GM04503 (cell line): ENCODE measurements around the gene EYS.

Experiments
- DNase-seq: peaks from one replicate; pipeline ENCODE4 v3.0.0-alpha.2; 2012; ENCODE audit warnings: low read depth

Gene EYS

DNA sequence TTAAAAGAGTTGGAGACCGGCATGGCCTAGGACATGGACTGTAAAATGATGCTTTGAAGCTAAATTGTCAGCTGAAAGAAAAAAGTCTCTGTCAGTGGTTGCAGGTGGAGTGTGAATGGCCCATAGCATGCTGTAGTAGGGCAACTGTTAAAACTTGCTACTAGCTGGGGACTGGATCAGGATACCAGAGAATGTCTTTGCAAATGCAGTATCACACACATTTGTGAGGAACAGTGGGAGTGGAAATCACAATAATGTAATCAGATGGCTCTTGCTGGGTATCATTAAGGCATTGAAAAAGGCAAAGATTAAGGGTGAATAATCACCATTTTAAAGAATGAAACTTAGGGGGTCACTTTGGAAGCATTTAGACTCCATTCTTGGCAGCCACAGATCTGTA lies 737.9 kb downstream of the EYS start:
- DNase-seq = no peak

DNA sequence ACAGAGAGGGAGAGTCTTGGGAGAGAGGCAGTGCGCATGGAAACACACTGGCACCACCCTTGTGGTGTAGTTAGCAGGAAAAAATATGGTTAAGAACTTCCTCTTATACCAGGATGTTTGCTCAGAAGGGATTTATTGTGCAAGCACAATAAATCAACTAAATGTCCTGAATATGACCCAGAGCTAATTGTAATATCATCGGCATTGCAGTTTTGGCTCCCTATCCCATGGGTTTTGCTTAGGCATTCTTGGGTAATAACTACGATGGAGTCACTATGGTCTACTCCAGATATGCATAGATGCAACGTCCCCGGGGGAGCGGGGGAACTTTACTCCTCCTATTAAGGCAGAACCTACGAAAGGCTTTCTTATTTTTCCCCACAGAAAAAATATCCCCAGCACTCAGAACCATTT lies 751.6 kb downstream of the EYS start:
- no peak for DNase-seq

DNA sequence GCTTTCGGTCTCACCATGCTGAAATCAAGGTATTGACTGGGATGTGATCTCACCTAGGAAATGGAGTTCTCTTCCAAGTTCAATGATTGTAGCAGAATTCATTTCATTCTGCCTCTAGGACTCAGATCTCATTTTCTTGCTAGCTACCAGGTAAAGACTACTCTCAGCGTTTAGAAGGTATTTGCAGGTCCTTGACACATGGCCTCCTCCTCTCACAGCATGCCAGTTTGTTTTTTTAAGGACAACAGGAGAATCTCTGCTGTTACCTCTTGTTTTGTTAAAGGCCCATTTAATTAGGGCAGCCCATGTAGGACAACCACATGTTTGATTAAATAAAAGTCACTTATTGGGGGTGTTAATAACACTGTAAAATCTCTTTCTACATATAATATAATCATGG lies 757.8 kb downstream of the EYS start:
- DNase-seq = no peak

DNA sequence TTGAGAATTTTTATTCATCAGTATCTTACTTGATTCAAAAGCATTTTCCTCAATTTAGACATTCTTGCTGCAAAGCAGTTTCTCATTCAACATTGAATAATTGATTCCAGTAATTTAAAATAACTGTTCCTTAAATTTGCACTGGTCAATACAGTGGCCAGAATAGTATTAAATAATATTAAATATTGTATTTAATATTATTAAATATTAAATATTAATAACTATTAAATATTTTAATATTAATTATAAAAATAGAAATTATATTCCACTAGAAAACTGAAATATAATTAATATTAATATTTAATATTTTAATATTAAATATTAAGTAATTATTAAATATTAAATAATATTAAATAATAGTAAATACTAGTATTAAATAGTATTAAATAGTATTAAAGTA lies 758.8 kb downstream of the EYS start:
- no peak for DNase-seq

DNA sequence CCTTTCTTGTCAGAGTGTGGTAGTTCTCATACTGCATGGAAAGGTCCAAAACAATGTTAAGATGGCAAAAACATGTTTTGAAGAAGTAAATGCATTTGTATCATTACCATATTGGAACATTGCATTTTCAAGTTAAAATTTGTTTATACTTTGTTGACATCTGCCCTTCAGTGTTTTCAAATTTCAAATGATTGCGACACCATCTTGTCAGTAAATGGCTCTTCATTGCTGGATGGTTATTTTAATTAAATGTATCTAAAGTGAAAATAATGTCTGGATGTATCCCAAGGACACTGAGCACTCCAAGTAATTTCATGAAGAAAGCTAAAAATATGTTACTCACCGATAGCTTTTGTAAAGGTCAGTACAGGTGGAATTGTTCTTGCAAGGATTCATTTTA lies 761.6 kb downstream of the EYS start:
- no peak for DNase-seq

DNA sequence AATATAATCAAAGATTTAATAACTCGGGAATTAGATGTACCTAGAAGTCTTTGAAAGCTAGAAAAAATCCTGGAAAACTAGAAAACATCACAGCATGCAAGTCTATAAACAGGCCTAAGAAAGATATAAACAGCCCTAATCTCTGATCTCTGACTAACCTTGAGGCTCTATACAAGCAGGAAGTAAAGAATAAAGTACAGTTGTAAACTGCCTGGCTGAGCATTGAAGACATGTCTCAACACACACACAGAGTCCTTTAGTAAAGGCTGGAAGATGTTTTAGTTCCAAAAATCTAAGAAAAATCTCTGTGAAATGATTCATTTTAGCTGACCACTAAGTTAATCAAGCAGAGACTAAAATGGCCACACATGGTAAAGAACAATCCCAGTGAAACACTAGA lies 774.5 kb downstream of the EYS start:
- no peak for DNase-seq

DNA sequence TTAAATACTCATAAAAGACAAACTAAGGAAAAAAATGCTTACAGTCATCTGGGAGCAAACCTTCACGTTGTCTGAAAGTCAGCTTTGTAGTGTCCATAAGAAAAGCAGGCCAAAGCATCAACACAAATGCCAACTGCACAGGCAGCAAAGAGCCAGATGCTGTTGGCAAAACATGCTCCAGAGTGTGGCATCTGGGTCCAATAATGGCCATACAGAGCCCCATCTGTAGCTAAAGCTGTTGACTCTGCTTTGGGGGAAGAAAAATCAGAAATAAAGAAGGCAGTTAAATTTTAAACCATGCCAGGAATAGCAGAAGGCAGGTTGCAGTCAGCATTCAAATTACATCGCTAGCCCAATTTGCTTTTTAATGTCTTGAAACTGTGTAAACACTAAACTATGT lies 776.3 kb downstream of the EYS start:
- no peak for DNase-seq

DNA sequence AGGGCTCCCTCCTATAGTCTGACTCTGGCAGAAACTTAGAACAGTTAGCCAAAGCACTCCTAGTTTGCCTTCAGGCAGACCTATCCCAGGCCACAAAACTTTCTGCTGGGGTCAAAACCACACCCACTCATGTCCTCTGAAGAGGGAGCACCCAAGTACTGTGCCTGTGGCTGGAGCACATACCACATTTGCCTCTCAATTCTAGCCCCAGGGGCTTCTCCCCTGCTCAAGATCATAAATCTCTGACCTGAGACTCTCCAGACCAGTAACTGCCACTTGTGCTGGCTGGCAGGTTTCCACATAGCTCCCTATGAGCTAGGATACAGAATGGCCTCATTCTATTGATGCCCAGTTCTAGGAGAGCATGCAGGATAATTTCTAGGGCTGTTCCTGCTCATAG lies 781.0 kb downstream of the EYS start:
- DNase-seq = no peak

DNA sequence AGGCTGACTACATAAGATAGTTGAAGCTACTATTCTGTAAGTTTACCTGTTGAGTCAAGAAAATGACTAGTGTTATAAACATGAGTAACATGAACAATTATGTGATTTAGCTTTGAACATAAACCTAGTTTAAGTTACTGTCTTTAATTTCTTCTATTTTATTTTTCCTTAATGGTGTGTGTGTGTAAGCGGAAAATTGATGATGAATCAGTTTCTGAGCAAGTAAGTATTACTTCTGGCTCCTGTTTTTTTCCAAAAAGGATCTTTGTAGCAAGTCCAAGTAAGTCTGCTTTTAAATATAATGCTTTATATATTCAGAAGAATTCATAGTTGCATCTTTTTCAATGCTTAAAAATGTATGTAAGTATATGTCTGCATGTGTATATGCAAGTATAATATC lies 786.8 kb downstream of the EYS start:
- DNase-seq = no peak

DNA sequence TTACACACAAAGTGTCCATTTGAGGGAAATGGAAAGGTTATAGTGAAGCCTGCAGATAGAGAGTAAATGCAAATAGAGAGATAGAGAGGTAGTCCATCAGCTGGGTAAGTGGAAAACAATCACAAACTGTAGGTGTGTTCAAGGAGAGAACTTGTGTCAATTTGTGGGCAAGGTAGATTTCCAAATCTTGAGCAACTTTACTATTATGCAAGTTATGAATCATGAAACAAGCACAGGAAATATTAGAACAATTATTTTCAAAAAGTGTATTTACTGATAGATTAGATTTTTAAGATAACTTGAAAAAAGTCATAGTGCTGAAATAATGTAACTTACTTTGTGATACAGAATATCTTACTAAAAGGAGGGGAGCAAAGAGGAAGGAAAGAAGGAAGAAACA lies 792.9 kb downstream of the EYS start:
- no peak for DNase-seq

DNA sequence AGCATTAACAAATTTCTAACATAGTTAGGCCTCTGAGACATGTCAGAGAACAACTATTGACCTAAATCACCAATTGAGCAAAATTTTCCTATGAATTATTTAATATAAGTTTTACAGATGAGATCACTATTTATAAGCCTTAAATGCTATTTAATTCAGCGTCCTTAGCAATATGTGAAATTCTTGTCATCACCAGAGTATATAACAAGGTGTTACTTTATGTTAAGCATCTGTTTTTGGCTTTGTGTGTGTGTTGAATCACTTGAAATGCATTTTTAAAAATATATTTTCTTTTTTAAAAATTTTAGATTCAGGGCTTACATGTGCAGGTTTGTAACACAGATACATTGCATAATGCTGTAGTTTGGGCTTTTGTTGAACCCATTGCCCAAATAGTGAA lies 794.1 kb downstream of the EYS start:
- DNase-seq = no peak

DNA sequence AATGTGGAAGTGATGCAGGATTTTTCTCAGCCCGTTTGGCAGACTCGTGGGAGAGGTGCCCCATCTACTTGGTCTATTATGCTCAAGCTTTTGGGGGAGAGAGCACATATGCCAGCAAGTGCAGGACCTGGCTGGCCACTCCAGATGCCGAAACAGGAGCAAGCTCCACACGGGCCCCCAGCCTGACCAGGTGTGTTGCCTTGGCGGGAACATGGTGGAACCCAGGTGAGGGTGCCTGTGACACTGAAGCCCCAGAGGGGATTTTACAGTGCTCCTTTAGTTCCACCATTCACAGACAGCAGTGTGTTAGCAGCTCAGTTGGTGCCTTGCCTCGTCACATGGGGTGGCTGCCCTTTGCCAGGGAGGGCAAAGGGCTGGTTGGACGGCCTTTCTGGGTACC lies 798.9 kb downstream of the EYS start:
- no peak for DNase-seq

DNA sequence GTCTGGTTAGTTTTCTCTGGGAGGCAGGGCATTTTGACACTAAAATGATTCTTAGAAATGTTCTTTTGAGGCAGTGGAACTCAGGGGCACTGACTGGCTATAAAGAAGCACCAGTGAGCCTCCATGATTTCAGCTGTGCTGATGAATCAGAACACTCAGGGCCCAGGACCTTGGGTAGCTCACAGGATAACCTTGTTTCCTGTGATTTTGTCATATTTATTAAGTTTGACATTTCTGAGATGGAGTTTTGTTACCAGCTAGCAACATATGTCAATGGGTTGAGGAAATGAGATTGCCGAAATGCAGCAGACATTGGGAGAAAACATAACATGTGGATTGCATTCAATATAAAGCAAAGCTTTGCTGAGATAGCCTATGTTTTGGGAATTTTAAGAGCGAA lies 802.4 kb downstream of the EYS start:
- no peak for DNase-seq

DNA sequence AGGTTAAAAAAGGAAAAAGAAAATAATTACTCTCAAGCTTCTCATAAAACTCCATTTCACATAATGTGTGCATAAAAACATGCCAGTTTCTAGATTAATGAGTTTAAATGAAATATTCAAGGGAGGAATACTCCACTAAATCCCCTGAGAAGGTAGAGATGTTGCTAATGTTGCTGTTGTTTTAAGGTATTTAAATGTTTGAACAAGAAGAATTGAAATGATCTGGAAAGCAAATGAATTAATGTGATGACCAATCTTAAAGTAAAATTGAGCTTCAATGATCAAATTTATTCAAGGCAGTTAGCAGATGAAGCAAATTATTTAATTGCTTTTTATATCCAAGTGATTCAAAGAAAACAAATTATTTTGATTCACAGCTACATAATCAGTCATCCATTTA lies 804.4 kb downstream of the EYS start:
- DNase-seq = no peak

DNA sequence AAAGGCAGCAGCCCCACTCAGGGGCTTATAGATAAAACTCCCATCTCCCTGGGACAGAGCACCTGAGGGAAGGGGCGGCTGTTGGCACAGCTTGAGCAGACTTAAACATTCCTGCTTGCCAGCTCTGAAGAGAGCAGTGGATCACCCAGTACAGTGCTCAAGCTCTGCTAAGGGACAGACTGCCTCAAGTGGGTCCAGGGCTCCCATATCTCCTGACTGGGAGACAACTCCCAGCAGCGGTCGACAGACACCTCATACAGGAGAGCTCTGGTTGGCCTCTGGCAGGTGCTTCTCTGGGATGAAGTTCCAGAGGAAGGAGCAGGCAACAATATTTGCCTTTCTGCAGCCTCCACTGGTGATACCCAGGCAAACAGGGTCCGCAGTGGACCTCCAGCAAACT lies 810.1 kb downstream of the EYS start:
- no peak for DNase-seq

DNA sequence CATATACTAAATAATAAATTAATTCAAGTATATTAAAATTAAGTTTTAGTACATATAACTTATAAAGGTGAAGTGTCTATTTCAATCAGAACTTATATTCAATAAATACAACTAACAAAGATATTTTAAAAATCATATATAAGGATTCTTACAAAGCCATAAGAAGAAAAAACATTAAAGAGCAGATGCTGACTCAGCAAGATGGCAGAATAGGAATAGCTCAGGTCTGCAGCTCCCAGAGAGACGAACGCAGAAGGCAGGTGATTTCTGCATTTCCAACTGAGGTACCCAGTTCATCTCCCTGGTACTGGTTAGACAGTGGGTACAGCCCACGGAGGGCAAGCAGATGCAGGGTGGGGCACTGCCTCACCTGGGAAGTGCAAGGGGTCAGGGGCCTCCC lies 811.1 kb downstream of the EYS start:
- no peak for DNase-seq

DNA sequence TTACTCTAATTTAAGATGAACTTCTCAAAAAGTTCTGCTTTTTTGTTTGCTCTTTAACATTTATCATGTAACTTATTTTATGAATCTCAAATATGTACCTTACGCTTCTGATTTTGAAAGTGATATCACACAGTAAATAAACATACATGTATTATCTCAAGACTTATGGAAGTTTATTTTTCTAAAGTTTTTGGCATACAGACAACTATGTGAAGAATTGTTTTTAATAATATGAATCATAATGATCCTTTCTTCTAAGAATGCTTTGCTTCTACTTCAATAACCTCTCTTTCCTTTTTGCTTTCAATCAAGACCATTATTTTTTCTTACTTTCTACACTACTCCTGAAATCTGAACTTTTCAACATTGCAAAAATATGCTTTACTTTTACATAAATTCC lies 816.4 kb downstream of the EYS start:
- DNase-seq = no peak

DNA sequence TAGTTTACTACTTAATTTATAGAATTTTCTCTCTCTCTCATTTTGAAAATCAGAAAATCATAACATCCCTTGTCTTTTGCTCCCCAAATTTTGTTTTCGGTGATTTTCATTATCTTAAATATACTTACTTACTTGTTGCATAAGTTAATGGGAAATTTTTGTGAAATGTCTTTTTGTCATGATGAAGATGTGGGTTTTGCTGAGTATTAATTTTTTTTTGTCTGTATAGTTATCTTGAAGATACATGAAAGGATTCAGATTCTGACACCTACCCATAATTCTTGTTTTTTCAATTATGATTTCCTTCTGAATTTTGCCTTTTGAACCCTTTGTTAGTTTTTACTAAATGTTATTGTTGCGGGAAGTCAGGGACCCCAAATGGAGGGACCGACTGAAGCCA lies 817.9 kb downstream of the EYS start:
- DNase-seq = no peak

DNA sequence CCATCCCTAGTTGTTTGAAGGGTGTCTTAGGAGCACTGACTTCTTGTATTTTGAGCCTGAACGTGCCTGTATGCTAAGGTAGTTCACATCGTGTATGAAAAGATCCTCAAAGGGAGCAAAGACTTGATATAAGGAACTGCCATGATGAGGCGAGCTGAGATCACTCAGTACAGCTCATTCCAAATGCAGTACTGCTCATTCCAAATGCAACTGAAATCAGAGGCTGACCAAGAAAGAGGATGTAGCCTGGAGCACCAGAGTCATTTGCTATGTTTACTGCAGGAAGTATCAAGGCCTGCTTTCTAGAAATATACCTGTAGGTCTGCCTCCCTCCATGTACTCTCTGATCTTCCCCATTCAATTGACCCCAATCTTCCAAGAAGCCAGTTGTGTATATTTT lies 832.2 kb downstream of the EYS start:
- DNase-seq = no peak

DNA sequence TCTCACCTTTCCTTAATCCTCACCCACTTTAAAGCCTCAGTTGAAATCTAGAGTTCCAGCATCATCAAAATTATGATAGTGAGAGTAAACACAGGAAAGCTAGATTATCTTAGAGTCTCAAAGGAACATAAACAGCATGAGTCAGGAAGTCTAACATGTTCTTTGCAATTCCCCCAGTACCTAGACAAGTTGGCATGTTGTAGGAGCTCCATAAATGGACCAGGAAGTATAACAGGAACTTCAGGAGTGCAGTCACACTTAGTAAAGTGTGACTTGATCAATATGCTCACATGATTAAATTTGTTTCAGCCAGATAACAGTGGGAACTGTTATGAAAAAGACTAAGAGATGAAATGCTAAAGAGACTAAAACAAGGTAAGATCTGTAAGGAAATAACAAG lies 834.4 kb downstream of the EYS start:
- no peak for DNase-seq

DNA sequence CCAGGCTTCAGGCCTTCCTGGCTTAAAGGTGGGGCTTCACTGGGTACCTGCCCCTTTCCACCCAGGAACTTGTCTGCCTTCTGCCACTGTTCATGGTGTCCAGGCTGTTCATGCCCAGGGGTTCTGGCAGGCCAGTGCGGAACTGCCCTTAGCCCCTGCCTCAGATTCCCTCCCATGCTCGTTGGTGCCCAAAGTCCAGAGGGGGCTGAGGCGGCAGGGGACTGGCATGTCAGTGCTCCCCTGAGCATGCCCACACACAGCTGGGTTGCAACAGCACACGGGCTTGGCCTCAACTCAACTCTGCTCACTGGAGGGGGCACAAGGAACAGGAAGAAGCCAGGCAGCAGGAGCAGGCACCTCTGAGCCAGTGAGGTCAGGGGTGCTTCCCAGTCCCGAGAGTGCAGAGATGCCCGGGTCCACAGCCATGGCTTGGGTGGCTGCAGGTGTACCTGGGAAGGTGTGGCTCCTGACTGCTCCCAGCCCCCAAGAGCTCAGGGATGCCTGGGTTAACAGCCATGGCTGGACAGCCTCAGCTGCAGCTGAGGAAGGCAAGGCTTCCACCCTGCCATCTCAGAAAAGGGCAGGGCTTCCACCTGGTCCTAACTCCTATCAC lies 845.9 kb downstream of the EYS start:
- DNase-seq = no peak

DNA sequence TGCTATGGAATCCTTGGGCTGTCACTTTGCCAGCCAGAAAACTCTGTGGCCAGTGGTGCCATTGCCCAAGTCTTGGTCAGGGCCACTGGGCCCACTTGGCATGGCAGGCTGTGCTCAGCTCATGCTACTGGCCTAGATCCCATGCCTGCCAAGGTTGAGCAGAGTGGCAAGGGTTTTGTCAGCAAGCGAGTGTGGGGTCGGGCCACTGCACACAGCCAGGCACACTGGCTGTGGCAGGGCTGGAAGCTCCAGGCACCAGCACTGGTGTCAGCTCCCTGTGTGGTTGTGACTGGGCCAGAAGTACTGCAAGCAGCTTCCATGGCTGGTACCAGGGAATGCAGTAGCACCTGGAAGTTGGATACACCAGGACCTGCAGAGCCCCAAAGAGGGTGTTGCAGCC lies 846.8 kb downstream of the EYS start:
- DNase-seq = no peak

DNA sequence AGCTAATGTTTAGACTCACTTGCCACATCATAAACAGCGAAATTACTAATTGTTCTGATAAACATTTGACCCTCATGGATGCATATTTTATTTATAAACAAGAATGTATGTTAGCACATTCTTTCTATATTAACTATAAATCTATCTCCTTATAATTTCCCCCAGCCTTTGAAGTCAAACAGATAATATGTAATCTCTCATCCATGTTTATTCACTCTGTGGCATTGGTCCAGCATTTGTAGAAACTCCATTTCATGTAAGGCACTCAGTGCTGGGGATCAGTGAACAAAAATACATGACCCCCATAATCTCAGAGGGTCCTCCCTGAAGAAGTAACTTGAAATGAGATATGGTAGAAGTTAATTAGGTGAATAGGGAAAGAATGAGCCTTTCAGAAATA lies 856.9 kb downstream of the EYS start:
- no peak for DNase-seq

DNA sequence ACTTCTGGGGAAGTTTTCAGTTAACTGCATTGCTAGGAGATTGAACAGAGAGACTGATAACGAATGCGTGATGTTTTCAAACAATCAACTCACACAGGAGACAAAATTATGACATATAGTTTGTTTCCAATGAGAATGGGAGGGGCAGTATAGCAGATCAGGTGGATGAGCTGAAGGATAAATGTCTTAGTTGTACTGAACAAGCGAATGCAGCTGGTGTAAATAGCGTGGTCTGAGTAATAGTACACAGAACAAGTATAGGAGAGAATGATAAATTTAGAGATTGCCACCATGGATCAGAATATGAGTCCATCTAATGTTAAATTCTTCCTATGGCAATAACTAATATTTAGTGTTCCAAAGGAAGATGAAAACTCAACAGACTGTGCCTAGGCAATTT lies 858.6 kb downstream of the EYS start:
- no peak for DNase-seq

DNA sequence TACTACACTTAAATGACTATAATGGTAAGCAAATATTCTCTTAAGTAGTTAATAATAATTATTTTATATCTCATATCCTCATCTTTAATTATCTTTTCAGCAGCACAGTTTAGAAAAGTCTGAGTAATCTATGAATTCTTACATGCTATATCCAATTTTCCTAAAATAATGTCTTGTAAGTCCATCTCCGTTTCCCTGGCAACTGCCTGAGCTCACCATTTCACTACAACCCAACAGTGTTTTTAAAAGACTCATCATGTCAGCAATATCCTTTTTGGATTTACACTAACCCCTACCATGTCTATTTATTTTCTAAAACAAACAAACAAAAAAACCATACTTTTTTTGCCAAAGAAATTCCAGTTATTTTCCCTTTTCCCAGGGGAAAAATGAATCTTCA lies 859.6 kb downstream of the EYS start:
- DNase-seq = no peak
